Measurements from ENCODE around the gene PPFIA1. TPM values are rescaled to one million over a fixed set of nuclear protein-coding genes. Genes with fewer than 3 reads are reported as not detected.
A peak's percentile ranks its signal among the peaks of the same experiment; 100 is the strongest.

The PPFIA1 gene
- total and polyA plus RNA-seq, 9 donors: 20.5 to 60.3 (median 37.8) TPM

DNA sequence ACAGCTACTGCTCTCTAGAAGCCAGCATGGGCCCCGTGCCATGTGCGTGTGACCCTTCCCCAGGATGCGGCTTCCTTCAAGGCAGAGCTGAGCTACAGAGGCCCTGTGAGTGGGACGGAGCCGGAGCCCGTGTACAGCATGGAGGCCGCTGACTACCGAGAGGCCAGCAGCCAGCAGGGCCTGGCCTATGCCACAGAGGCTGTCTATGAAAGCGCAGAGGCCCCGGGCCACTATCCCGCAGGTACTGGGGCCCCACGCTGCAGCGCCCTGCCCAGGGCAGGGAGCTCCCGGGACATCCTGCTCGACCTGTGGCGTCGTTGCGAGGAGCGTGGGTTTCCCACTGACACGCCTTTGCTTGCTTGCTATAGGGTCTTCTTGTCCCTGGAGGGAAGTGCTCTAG is 162.5 kb downstream of the PPFIA1 start:
- Histone ChIP-seq H3K4me3 (no peak overlapping the region), H3K9me3 (no peaks in the 10 kb centered on the region), H3K36me3 (no peaks in the 10 kb centered on the region), H3K4me1 (ENCODE audit: insufficient read depth) (no peaks in the 10 kb centered on the region), H3K27ac (no peak overlapping the region), H3K27me3 (no peaks in the 10 kb centered on the region)
- TF ChIP-seq, protein P1, sequence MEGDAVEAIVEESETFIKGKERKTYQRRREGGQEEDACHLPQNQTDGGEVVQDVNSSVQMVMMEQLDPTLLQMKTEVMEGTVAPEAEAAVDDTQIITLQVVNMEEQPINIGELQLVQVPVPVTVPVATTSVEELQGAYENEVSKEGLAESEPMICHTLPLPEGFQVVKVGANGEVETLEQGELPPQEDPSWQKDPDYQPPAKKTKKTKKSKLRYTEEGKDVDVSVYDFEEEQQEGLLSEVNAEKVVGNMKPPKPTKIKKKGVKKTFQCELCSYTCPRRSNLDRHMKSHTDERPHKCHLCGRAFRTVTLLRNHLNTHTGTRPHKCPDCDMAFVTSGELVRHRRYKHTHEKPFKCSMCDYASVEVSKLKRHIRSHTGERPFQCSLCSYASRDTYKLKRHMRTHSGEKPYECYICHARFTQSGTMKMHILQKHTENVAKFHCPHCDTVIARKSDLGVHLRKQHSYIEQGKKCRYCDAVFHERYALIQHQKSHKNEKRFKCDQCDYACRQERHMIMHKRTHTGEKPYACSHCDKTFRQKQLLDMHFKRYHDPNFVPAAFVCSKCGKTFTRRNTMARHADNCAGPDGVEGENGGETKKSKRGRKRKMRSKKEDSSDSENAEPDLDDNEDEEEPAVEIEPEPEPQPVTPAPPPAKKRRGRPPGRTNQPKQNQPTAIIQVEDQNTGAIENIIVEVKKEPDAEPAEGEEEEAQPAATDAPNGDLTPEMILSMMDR (IDR thresholded peaks at IDR 0.05): no peak
- no peak for TF ChIP-seq EP300 (IDR thresholded peaks at IDR 0.05)
- DNase-seq: no peak
- 90 to 94% (median 93%) methylated on average over 20 of the region's 20 CpGs for WGBS, 3 donors
- intact Hi-C loops (cut with DNase I): no loop called here

GRCh38 chr11:70433526-70433925 is 163.0 kb downstream of the PPFIA1 start:
- Histone ChIP-seq H3K9me3 (no peaks in the 10 kb centered on the region), H3K4me1 (ENCODE audit: insufficient read depth) (no peaks in the 10 kb centered on the region), H3K36me3 (no peaks in the 10 kb centered on the region), H3K27me3 (no peaks in the 10 kb centered on the region), H3K4me3 (no peak overlapping the region), H3K27ac (no peak overlapping the region)
- WGBS, 3 donors: 75 to 82% (median 78%) methylated on average over 13 of the region's 13 CpGs
- intact Hi-C loops (cut with DNase I): no loop called here
- no peak for TF ChIP-seq EP300 (IDR thresholded peaks at IDR 0.05)
- no peak for DNase-seq

MicroRNAs encoded within 50 kb of the gene (microRNA counts, 767-probe panel; counts per million panel counts)
- microRNA hsa-miR-548k: 530 counts per million, percentile 78 among the panel's probes with 10 or more counts

Small RNA genes lying within 50 kb of the gene (microRNA-seq; reads per million reads assigned to microRNA genes)
- gene MIR548K: 1.7 to 3.8 (median 1.8) reads per million in 3 donors

Small RNA genes lying within 50 kb of the gene (small RNA-seq; reads per million reads assigned to genes)
- 0.30 reads per million for gene MIR548K

Other genes with a start within 250 kb of the PPFIA1 start
- gene ANO1, start 192.4 kb upstream of the PPFIA1 start, total RNA-seq: 10 to 100 TPM in 3 of 7 donors, 1 to 10 TPM in 4; 1.7 to 59.1 (median 8.6) TPM
- 10 to 100 TPM in 1 of 2 donors, 1 to 10 TPM in 1; 2.1 to 13.1 TPM for gene ANO1, start 192.4 kb upstream of the PPFIA1 start, polyA plus RNA-seq
- gene FADD, start 67.4 kb upstream of the PPFIA1 start, total RNA-seq: 10 to 100 TPM; 13.1 to 22.3 (median 17.9) TPM
- 10 to 100 TPM; 15.3 to 15.7 TPM for gene FADD, start 67.4 kb upstream of the PPFIA1 start, polyA plus RNA-seq
- gene CTTN, start 127.8 kb downstream of the PPFIA1 start, total RNA-seq: 100 to 1,000 TPM; 197 to 321 (median 207) TPM
- 100 to 1,000 TPM; 129 to 131 TPM for gene CTTN, start 127.8 kb downstream of the PPFIA1 start, polyA plus RNA-seq

Measured in ovary (tissue), 9 donors.